Esophagus muscularis mucosa (tissue), 4 donors: ENCODE results near the gene ENKD1. TPM values are rescaled to one million over a fixed set of nuclear protein-coding genes. Genes with fewer than 3 reads are reported as not detected.

Experiments used
- DNase-seq: peaks from one replicate; pipeline ENCODE4 v3.0.0-alpha.2; 2017; ENCODE audit errors: extremely low spot score
- H3K27ac ChIP-seq, 4 donors: fragments of 200-600 bp; sonication (generic); replicated peaks in 1 of 4; 1 replicate in 3 of 4; 2 replicates in 1 of 4; pipeline ENCODE4 v1.5.1; 2016 to 2019; ENCODE audit warnings: mild to moderate bottlenecking in 1 of 4
- H3K27me3 ChIP-seq, 4 donors: fragments of 200-600 bp; sonication (generic); one replicate each; pipeline versions ENCODE4 v1.5.1 to v1.6.0; 2016 to 2019
- H3K36me3 ChIP-seq, 4 donors: fragments of 200-600 bp; sonication (generic); one replicate each; pipeline ENCODE4 v1.5.1; 2016 to 2019
- H3K4me1 ChIP-seq, 4 donors: fragments of 200-600 bp; sonication (generic); one replicate each; pipeline ENCODE4 v1.5.1; 2016 to 2019
- H3K4me3 ChIP-seq, 4 donors: fragments of 200-600 bp; sonication (generic); 1 replicate in 2 of 4; 2 replicates in 2 of 4; pipeline ENCODE4 v1.5.1; 2016 to 2019; ENCODE audit warnings: mild to moderate bottlenecking in 4 of 4, moderate library complexity in 1 of 4
- H3K9me3 ChIP-seq, 4 donors: fragments of 200-600 bp; sonication (generic); 1 replicate in 3 of 4; 2 replicates in 1 of 4; pipeline ENCODE4 v1.5.1; 2016 to 2019
- CTCF ChIP-seq, 3 experiments: fragments of 200-600 bp in 2 of 3; fragments of 450-650 bp in 1 of 3; sonication (generic) in 2 of 3; IDR thresholded peaks; one replicate each; pipeline ENCODE4 v1.5.1; 2017 to 2019; ENCODE audit warnings: antibody characterized with exemption in 3 of 3, mild to moderate bottlenecking in 2 of 3, moderate library complexity in 1 of 3
- EP300 ChIP-seq: sonication (generic); formaldehyde crosslinking; IDR thresholded peaks from one replicate; pipeline ENCODE4 v1.6.1; 2017; ENCODE audit warnings: antibody characterized with exemption
- POLR2A ChIP-seq: fragments of 450-650 bp; IDR thresholded peaks from one replicate; pipeline ENCODE4 v1.6.1; 2017; ENCODE audit warnings: antibody characterized with exemption, moderate library complexity, mild to moderate bottlenecking, low read depth
- POLR2AphosphoS5 ChIP-seq, 2 donors: sonication (generic); formaldehyde crosslinking; IDR thresholded peaks; one replicate each; pipeline ENCODE4 v1.6.1; 2017; ENCODE audit warnings: antibody characterized with exemption in 2 of 2
- WGBS: methylation state at CpG from one replicate; pipeline ENCODE4 v1.1.5; 2018; 5-methylcytosine and 5-hydroxymethylcytosine counted together
- intact Hi-C: fragments of 100-400 bp; cut with DNase I; formaldehyde crosslinking; loops from one replicate; pipeline ENCODE4 v1.15.1; 2023
- total RNA-seq, 4 donors: library from RNA; depleted of rRNA; stranded (reverse); fragments of >200 nt; gene quantifications; one replicate each; pipeline versions ENCODE4 v1.1.0 to v1.2.1, GENCODE V29; 2016

ENKD1 gene
- total RNA-seq, 4 donors from 2014 or later = 24.5 to 47.3 (median 35.6) TPM

DNA sequence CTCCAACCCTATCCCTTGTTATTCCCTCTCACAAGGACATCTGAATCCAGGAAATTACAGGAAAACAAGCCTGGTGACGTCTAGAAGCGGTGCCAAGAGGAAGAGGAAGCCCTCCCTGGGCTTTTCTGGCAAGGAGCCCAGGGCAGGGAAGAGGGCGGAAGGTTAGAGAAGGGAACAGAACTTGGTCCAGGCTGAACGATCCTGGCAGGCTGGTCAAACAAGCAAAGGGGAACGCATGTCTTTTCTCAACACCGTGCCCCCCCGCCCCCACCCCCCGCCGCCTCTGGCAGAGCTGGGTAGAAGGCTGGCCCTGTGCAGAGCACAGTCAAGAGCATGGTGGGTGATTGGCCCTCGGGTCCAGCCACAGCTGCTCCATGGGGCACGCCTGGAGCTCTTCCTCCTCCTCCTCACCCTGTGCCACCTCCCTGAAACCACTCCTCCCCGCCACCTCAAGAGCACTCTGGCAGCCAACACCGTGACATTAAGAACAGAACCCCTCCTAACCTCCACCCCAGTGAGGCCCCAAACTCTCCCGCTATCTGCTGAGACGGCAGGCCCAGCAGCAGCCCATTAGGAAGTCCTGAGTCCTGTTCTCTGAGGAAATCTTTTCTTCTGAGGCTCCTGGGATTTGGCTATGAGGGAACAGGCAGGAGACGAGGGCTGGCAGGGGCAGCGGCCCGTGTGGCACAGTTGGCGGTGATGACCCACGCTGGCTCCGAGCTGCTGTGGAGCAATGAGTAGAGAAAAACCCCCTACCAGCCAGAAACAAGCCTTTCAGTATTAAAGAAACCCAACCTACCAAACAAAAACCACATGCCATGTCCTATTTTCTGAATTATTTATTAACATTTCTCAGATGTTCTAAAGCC lies 7.4 kb upstream of the ENKD1 start:
- intact Hi-C loops = no loop called here

GRCh38 chr16:67672739-67673662 lies 6.5 kb upstream of the ENKD1 start:
- Histone ChIP-seq H3K27me3 (no peaks in the 10 kb centered on the region), H3K4me3 (no peak overlapping the region), H3K9me3 (no peaks in the 10 kb centered on the region), H3K27ac (peak overlapping the region; percentile 44 to 80 (median 64)), H3K36me3 (peaks cover 0 to 14% (median 10%) of the 10 kb centered on the region in 4 donors), H3K4me1 (peaks cover 30 to 48% (median 32%) of the 10 kb centered on the region in 4 donors)
- no peak for DNase-seq
- WGBS = 50% methylated on average over 13 of the region's 13 CpGs
- TF ChIP-seq POLR2A (no peak), CTCF (IDR thresholded peaks at IDR 0.05) (peak; percentile 51 to 70 (median 60)), EP300 (no peak)
- intact Hi-C loops = no loop called here

More for the DNA sequence above, 7.4 kb upstream of the ENKD1 start:
- 62% methylated on average over 15 of the region's 21 CpGs for WGBS
- no peak for DNase-seq
- no peak for TF ChIP-seq POLR2A
- no peak for TF ChIP-seq EP300
- peak; percentile 41 to 50 for TF ChIP-seq POLR2AphosphoS5 (IDR thresholded peaks at IDR 0.05)
- no peak for TF ChIP-seq CTCF (IDR thresholded peaks at IDR 0.05)
- peak overlapping the region; percentile 44 to 80 (median 64) for H3K27ac ChIP-seq
- no peak overlapping the region for H3K4me3 ChIP-seq
- peaks cover 0 to 14% (median 10%) of the 10 kb centered on the region in 4 donors for H3K36me3 ChIP-seq
- peaks cover 25 to 44% (median 32%) of the 10 kb centered on the region in 4 donors for H3K4me1 ChIP-seq
- H3K9me3 ChIP-seq = no peaks in the 10 kb centered on the region
- H3K27me3 ChIP-seq = no peaks in the 10 kb centered on the region

- intact Hi-C loops = no loop called here
- WGBS = 40% methylated on average over 4 of the region's 4 CpGs
- no peaks in the 10 kb centered on the region for H3K9me3 ChIP-seq
- H3K27me3 ChIP-seq = no peaks in the 10 kb centered on the region
- peaks cover 37 to 55% (median 39%) of the 10 kb centered on the region in 4 donors for H3K4me1 ChIP-seq
- peak overlapping the region in 1 of 4 donors; percentile 80 for H3K27ac ChIP-seq
- DNase-seq = no peak
- TF ChIP-seq EP300 (no peak), POLR2AphosphoS5 (IDR thresholded peaks at IDR 0.05) (no peak), CTCF (IDR thresholded peaks at IDR 0.05) (no peak), POLR2A (no peak)
- peaks cover 0 to 11% (median 9%) of the 10 kb centered on the region in 4 donors for H3K36me3 ChIP-seq
- H3K4me3 ChIP-seq = no peak overlapping the region
Observed at GRCh38 chr16:67672306-67672705, 5.8 kb upstream of the ENKD1 start.

GRCh38 chr16:67669499-67670101 lies 3.0 kb upstream of the ENKD1 start:
- peaks cover 51 to 59% (median 55%) of the 10 kb centered on the region in 4 donors for H3K4me1 ChIP-seq
- no peak for DNase-seq
- H3K27me3 ChIP-seq = no peaks in the 10 kb centered on the region
- 84% methylated on average over 8 of the region's 10 CpGs for WGBS
- peaks cover 0 to 5% (median under 1%) of the 10 kb centered on the region in 4 donors for H3K36me3 ChIP-seq
- no peak for TF ChIP-seq POLR2AphosphoS5 (IDR thresholded peaks at IDR 0.05)
- no peak for TF ChIP-seq CTCF (IDR thresholded peaks at IDR 0.05)
- TF ChIP-seq POLR2A = no peak
- TF ChIP-seq EP300 = no peak
- intact Hi-C loops = loop anchor here (2.0 kb wide), 1 partner anchor 149 kb away; no protein-coding TSS in a partner anchor
- H3K9me3 ChIP-seq = no peaks in the 10 kb centered on the region
- no peak overlapping the region for H3K4me3 ChIP-seq
- no peak overlapping the region for H3K27ac ChIP-seq
